HG03097 (cell line): ENCODE measurements around the gene TBC1D32.
A peak's percentile ranks its signal among the peaks of the same experiment; 100 is the strongest.
"Not testable (repeated sequence)": the region's sequence is repeated elsewhere in the genome, so short reads cannot be mapped to it uniquely, and the experiment has no call there.

Experiments used
- ATAC-seq: cut with Tn5 transposase; IDR thresholded peaks from one replicate; pipeline ENCODE4 v1.9.1; 2021; ENCODE audit not compliant: unreplicated experiment, low FRiP score

The TBC1D32 gene

GRCh38 chr6:121223212-121223611, 111.1 kb downstream of the TBC1D32 start:
- no peak for ATAC-seq

GRCh38 chr6:121222656-121223055, 111.6 kb downstream of the TBC1D32 start:
- ATAC-seq = no peak

GRCh38 chr6:121216928-121217327, 117.4 kb downstream of the TBC1D32 start:
- no peak for ATAC-seq

GRCh38 chr6:121213341-121213740, 120.9 kb downstream of the TBC1D32 start:
- ATAC-seq = not testable (repeated sequence)

GRCh38 chr6:121210943-121211342, 123.3 kb downstream of the TBC1D32 start:
- no peak for ATAC-seq

GRCh38 chr6:121205569-121205968, 128.7 kb downstream of the TBC1D32 start:
- peak; percentile 80 for ATAC-seq

- no peak for ATAC-seq
These were observed 133.2 kb downstream of the TBC1D32 start for GRCh38 chr6:121201105-121201504.

GRCh38 chr6:121196042-121196441, 138.2 kb downstream of the TBC1D32 start:
- not testable (repeated sequence) for ATAC-seq

GRCh38 chr6:121190122-121190521, 144.2 kb downstream of the TBC1D32 start:
- ATAC-seq = no peak

GRCh38 chr6:121188356-121188755, 145.9 kb downstream of the TBC1D32 start:
- no peak for ATAC-seq

- ATAC-seq = no peak
These were observed 146.5 kb downstream of the TBC1D32 start for GRCh38 chr6:121187833-121188200.

- no peak for ATAC-seq
These were observed 147.0 kb downstream of the TBC1D32 start for GRCh38 chr6:121187200-121187832.

GRCh38 chr6:121183742-121184141, 150.5 kb downstream of the TBC1D32 start:
- ATAC-seq = no peak

- no peak for ATAC-seq
These were observed 158.5 kb downstream of the TBC1D32 start for GRCh38 chr6:121175827-121176226.

- not testable (repeated sequence) for ATAC-seq
These were observed 161.8 kb downstream of the TBC1D32 start for GRCh38 chr6:121172451-121172850.

GRCh38 chr6:121171879-121172278, 162.4 kb downstream of the TBC1D32 start:
- no peak for ATAC-seq

GRCh38 chr6:121161886-121162285, 172.4 kb downstream of the TBC1D32 start:
- ATAC-seq = no peak

- ATAC-seq = no peak
These were observed 174.0 kb downstream of the TBC1D32 start for GRCh38 chr6:121160276-121160675.

- ATAC-seq = no peak
These were observed 175.4 kb downstream of the TBC1D32 start for GRCh38 chr6:121158891-121159290.

- no peak for ATAC-seq
These were observed 175.8 kb downstream of the TBC1D32 start for GRCh38 chr6:121158438-121158837.

GRCh38 chr6:121157906-121158305, 176.4 kb downstream of the TBC1D32 start:
- no peak for ATAC-seq

- no peak for ATAC-seq
These were observed 190.8 kb downstream of the TBC1D32 start for GRCh38 chr6:121143476-121143875.

GRCh38 chr6:121142093-121142492, 192.2 kb downstream of the TBC1D32 start:
- ATAC-seq = no peak
